Fibroblast of lung (primary cell): ENCODE measurements around the gene F13A1. TPM values are rescaled to one million over a fixed set of nuclear protein-coding genes. Genes with fewer than 3 reads are reported as not detected.

ENCODE experiments used
- DNase-seq, 2 donors: peaks; one replicate each; pipeline versions ENCODE4 v3.0.0 to v3.0.0-alpha.2; 2010; ENCODE audit warnings: low read depth in 2 of 2
- H2AFZ ChIP-seq: 2 replicates; pipeline ENCODE4 v1.5.1; 2012; ENCODE audit warnings: low read length, control low read depth, inconsistent platforms
- H3K27ac ChIP-seq: 2 replicates; pipeline ENCODE4 v1.5.1; 2011; ENCODE audit warnings: low read length, control low read depth; ENCODE audit not compliant: insufficient read depth
- H3K27me3 ChIP-seq: 2 replicates; pipeline ENCODE4 v1.5.1; 2011; ENCODE audit warnings: mild to moderate bottlenecking, low read length; ENCODE audit not compliant: control insufficient read depth, insufficient read depth
- H3K36me3 ChIP-seq: 2 replicates; pipeline ENCODE4 v1.5.1; 2011; ENCODE audit warnings: low read length; ENCODE audit not compliant: control insufficient read depth, insufficient read depth
- H3K4me1 ChIP-seq: 2 replicates; pipeline ENCODE4 v1.5.1; 2011; ENCODE audit warnings: low read length; ENCODE audit not compliant: control insufficient read depth, insufficient read depth; ENCODE audit errors: extremely low read depth
- H3K4me2 ChIP-seq: 2 replicates; pipeline ENCODE4 v1.5.1; 2011; ENCODE audit warnings: low read length, control low read depth; ENCODE audit not compliant: insufficient read depth; ENCODE audit errors: extremely low read depth
- H3K4me3 ChIP-seq, 4 experiments: fragments of 200-600 bp in 1 of 4; sonication (generic) in 1 of 4; replicated peaks in 1 of 4; 2 replicates each; pipeline ENCODE4 v1.5.1; 2011 to 2016; ENCODE audit warnings: low read length in 4 of 4, low read depth in 3 of 4, mild to moderate bottlenecking in 3 of 4, control low read depth in 2 of 4, inconsistent platforms in 1 of 4, mixed read lengths in 1 of 4; ENCODE audit not compliant: insufficient read depth in 1 of 4; ENCODE audit errors: control extremely low read depth in 1 of 4
- H3K79me2 ChIP-seq: 2 replicates; pipeline ENCODE4 v1.5.1; 2012; ENCODE audit warnings: mild to moderate bottlenecking, low read length, inconsistent platforms; ENCODE audit not compliant: control insufficient read depth, insufficient read depth
- H3K9ac ChIP-seq: 2 replicates; pipeline ENCODE4 v1.5.1; 2011; ENCODE audit warnings: mild to moderate bottlenecking, low read length, control low read depth; ENCODE audit not compliant: insufficient read depth
- H3K9me3 ChIP-seq: 2 replicates; pipeline ENCODE4 v1.5.1; 2012; ENCODE audit warnings: low read depth, low read length; ENCODE audit not compliant: control insufficient read depth, insufficient read depth
- H4K20me1 ChIP-seq: 2 replicates; pipeline ENCODE4 v1.5.1; 2011; ENCODE audit warnings: low read length; ENCODE audit not compliant: control insufficient read depth, insufficient read depth; ENCODE audit errors: extremely low read depth
- CTCF ChIP-seq, 2 donors: IDR thresholded peaks in 1 of 2; conservative IDR thresholded peaks in 1 of 2; 1 replicate in 1 of 2; 2 replicates in 1 of 2; pipeline ENCODE4 v1.5.1; 2011 to 2012; ENCODE audit warnings: low read length in 2 of 2, control low read depth in 1 of 2, inconsistent platforms in 1 of 2, low read depth in 1 of 2, mild to moderate bottlenecking in 1 of 2
- EZH2 ChIP-seq: IDR thresholded peaks from 2 replicates; pipeline ENCODE4 v1.5.1; 2012; ENCODE audit warnings: low read length, control low read depth, mild to moderate bottlenecking; ENCODE audit errors: missing control alignments
- polyA plus RNA-seq, 2 donors: library from polyadenylated mRNA; depleted of rRNA in 1 of 2; stranded (reverse) in 1 of 2; unstranded in 1 of 2; fragments of >200 nt; gene quantifications; 2 replicates each; pipeline ENCODE4 v1.2.1, GENCODE V29; 2011 to 2012; ENCODE audit warnings: missing spikeins in 1 of 2
- total RNA-seq: library from RNA; depleted of rRNA; stranded (reverse); fragments of >200 nt; gene quantifications from 2 replicates; pipeline ENCODE4 v1.2.1, GENCODE V29; 2014

F13A1 gene
- total and polyA plus RNA-seq, 2 donors (not counting 1 experiment from before 2014, with no cell fraction given), result not detected

- no peak overlapping the region for H3K9ac ChIP-seq
- H3K4me2 ChIP-seq, result no peak overlapping the region
- no peaks in the 10 kb centered on the region for H3K4me1 ChIP-seq
- no peak for TF ChIP-seq EZH2
- no peak for TF ChIP-seq CTCF (conservative IDR thresholded peaks at IDR 0.05 in 1 of 2, IDR thresholded peaks at IDR 0.05 in 1 of 2; ENCODE audit: low read depth in 1 of 2, low read length in 2 of 2)
- H3K9me3 ChIP-seq, result no peaks in the 10 kb centered on the region
- no peaks in the 10 kb centered on the region for H3K27me3 ChIP-seq
- H4K20me1 ChIP-seq, result no peaks in the 10 kb centered on the region
- no peak for DNase-seq
- H3K36me3 ChIP-seq, result no peaks in the 10 kb centered on the region
- no peaks in the 10 kb centered on the region for H3K79me2 ChIP-seq
- no peak overlapping the region for H2AFZ ChIP-seq
- H3K4me3 ChIP-seq, result no peak overlapping the region
- no peak overlapping the region for H3K27ac ChIP-seq
Observed at GRCh38 chr6:6248651-6249050, 71.8 kb downstream of the F13A1 start.

- no peak overlapping the region for H3K4me3 ChIP-seq
- H3K9ac ChIP-seq, result no peak overlapping the region
- H3K4me2 ChIP-seq, result no peak overlapping the region
- no peaks in the 10 kb centered on the region for H3K79me2 ChIP-seq
- H3K4me1 ChIP-seq, result no peaks in the 10 kb centered on the region
- no peak for DNase-seq
- no peaks in the 10 kb centered on the region for H3K27me3 ChIP-seq
- H3K9me3 ChIP-seq, result no peaks in the 10 kb centered on the region
- H2AFZ ChIP-seq, result no peak overlapping the region
- H3K36me3 ChIP-seq, result no peaks in the 10 kb centered on the region
- H4K20me1 ChIP-seq, result no peaks in the 10 kb centered on the region
- no peak for TF ChIP-seq EZH2
- TF ChIP-seq CTCF (conservative IDR thresholded peaks at IDR 0.05 in 1 of 2, IDR thresholded peaks at IDR 0.05 in 1 of 2; ENCODE audit: low read depth in 1 of 2, low read length in 2 of 2), result no peak
- H3K27ac ChIP-seq, result no peak overlapping the region
Observed at GRCh38 chr6:6246544-6246943, 73.9 kb downstream of the F13A1 start.

- TF ChIP-seq CTCF (conservative IDR thresholded peaks at IDR 0.05 in 1 of 2, IDR thresholded peaks at IDR 0.05 in 1 of 2; ENCODE audit: low read depth in 1 of 2, low read length in 2 of 2) (no peak), EZH2 (no peak)
- Histone ChIP-seq H3K27ac (no peak overlapping the region), H3K4me1 (no peaks in the 10 kb centered on the region), H3K9me3 (no peaks in the 10 kb centered on the region), H3K79me2 (no peaks in the 10 kb centered on the region), H3K9ac (no peak overlapping the region), H3K36me3 (no peaks in the 10 kb centered on the region), H3K4me2 (no peak overlapping the region), H3K4me3 (no peak overlapping the region), H2AFZ (no peak overlapping the region), H3K27me3 (no peaks in the 10 kb centered on the region), H4K20me1 (no peaks in the 10 kb centered on the region)
- DNase-seq, result no peak
Observed at GRCh38 chr6:6244624-6245023, 75.8 kb downstream of the F13A1 start.
